DND-41 (cell line): Measurements from ENCODE around the gene ZNF580.

Source experiments
- ATAC-seq: fragments of 200-7000 bp; cut with Tn5 transposase; 3 replicates; pipeline ENCODE4 v1.9.1; 2021; ENCODE audit warnings: low read depth; ENCODE audit not compliant: insufficient read depth
- DNase-seq: peaks from one replicate; pipeline ENCODE4 v3.0.0-alpha.2; 2020
- H2AFZ ChIP-seq: 2 replicates; pipeline ENCODE4 v1.6.0; 2012; ENCODE audit warnings: low read depth, low read length
- H3K27ac ChIP-seq: 2 replicates; pipeline ENCODE4 v1.5.1; 2012; ENCODE audit warnings: low read length, inconsistent platforms
- H3K27me3 ChIP-seq: fragments of 200-600 bp; sonication (generic); 2 replicates; pipeline ENCODE4 v1.6.0; 2012; ENCODE audit warnings: low read length, mild to moderate bottlenecking, inconsistent platforms; ENCODE audit not compliant: insufficient read depth, poor library complexity
- H3K36me3 ChIP-seq: 2 replicates; pipeline ENCODE4 v1.5.1; 2012; ENCODE audit warnings: low read length, inconsistent platforms; ENCODE audit not compliant: insufficient read depth
- H3K4me1 ChIP-seq: 2 replicates; pipeline ENCODE4 v1.5.1; 2012; ENCODE audit warnings: mild to moderate bottlenecking, low read length; ENCODE audit not compliant: insufficient read depth
- H3K4me2 ChIP-seq: 2 replicates; pipeline ENCODE4 v1.6.0; 2012; ENCODE audit warnings: mild to moderate bottlenecking, moderate library complexity, low read length, inconsistent platforms; ENCODE audit not compliant: insufficient read depth
- H3K4me3 ChIP-seq, 2 experiments: fragments of 200-600 bp in 1 of 2; shearing (Covaris generic) in 1 of 2; 2 replicates each; pipeline ENCODE4 v1.5.1; 2012 to 2016; ENCODE audit warnings: inconsistent platforms in 2 of 2, low read length in 2 of 2, mild to moderate bottlenecking in 2 of 2, low read depth in 1 of 2, moderate library complexity in 1 of 2
- H3K79me2 ChIP-seq: 2 replicates; pipeline ENCODE4 v1.6.0; 2012; ENCODE audit warnings: low read length, inconsistent platforms; ENCODE audit not compliant: insufficient read depth
- H3K9ac ChIP-seq: 2 replicates; pipeline ENCODE4 v1.6.0; 2012; ENCODE audit warnings: low read depth, mild to moderate bottlenecking, inconsistent platforms, low read length, moderate library complexity
- H3K9me3 ChIP-seq: 2 replicates; pipeline ENCODE4 v1.5.1; 2012; ENCODE audit warnings: low read length, moderate library complexity, mild to moderate bottlenecking, inconsistent platforms; ENCODE audit not compliant: insufficient read depth, severe bottlenecking
- H4K20me1 ChIP-seq: 2 replicates; pipeline ENCODE4 v1.6.0; 2012; ENCODE audit warnings: low read length; ENCODE audit not compliant: insufficient read depth
- CTCF ChIP-seq: IDR thresholded peaks from 2 replicates; pipeline ENCODE4 v1.5.1; 2012; ENCODE audit warnings: borderline replicate concordance, low read length, moderate library complexity, mild to moderate bottlenecking; ENCODE audit not compliant: poor library complexity, severe bottlenecking; ENCODE audit errors: extremely low read depth
- EZH2 ChIP-seq: IDR thresholded peaks from 3 replicates; pipeline ENCODE4 v1.6.1; 2012; ENCODE audit warnings: borderline replicate concordance, low read depth, mild to moderate bottlenecking, moderate library complexity, low read length, inconsistent platforms; ENCODE audit not compliant: severe bottlenecking

The ZNF580 gene

GRCh38 chr19:55615543-55616394 lies 25.0 kb upstream of the ZNF580 start:
- Histone ChIP-seq H3K27me3 (no peaks in the 10 kb centered on the region), H3K27ac (no peak overlapping the region), H3K36me3 (peaks cover 48% of the 10 kb centered on the region), H3K9me3 (no peaks in the 10 kb centered on the region), H3K79me2 (peaks cover 27% of the 10 kb centered on the region), H3K4me3 (no peak overlapping the region), H3K4me2 (no peak overlapping the region), H3K4me1 (peaks cover 6% of the 10 kb centered on the region), H2AFZ (no peak overlapping the region), H3K9ac (no peak overlapping the region), H4K20me1 (peaks cover 28% of the 10 kb centered on the region)
- TF ChIP-seq CTCF, result no peak
- no peak for TF ChIP-seq EZH2
- no peak for DNase-seq
- ATAC-seq, result no peak

- Histone ChIP-seq H3K9ac (no peak overlapping the region), H3K27ac (no peak overlapping the region), H3K36me3 (peaks cover 54% of the 10 kb centered on the region), H3K9me3 (no peaks in the 10 kb centered on the region), H2AFZ (no peak overlapping the region), H3K4me2 (no peak overlapping the region), H3K27me3 (no peaks in the 10 kb centered on the region), H4K20me1 (peaks cover 21% of the 10 kb centered on the region), H3K79me2 (peaks cover 21% of the 10 kb centered on the region), H3K4me1 (peaks cover 9% of the 10 kb centered on the region), H3K4me3 (no peak overlapping the region)
- TF ChIP-seq CTCF, result no peak
- TF ChIP-seq EZH2, result no peak
- ATAC-seq, result no peak
- DNase-seq, result no peak
Observed at GRCh38 chr19:55616395-55616875, 24.4 kb upstream of the ZNF580 start.

GRCh38 chr19:55617426-55617825 lies 23.4 kb upstream of the ZNF580 start:
- Histone ChIP-seq H4K20me1 (peaks cover 13% of the 10 kb centered on the region), H3K27me3 (no peaks in the 10 kb centered on the region), H3K79me2 (peaks cover 12% of the 10 kb centered on the region), H3K4me1 (peaks cover 9% of the 10 kb centered on the region), H3K36me3 (peaks cover 52% of the 10 kb centered on the region), H3K4me3 (no peak overlapping the region), H3K4me2 (no peak overlapping the region), H3K9me3 (no peaks in the 10 kb centered on the region), H2AFZ (no peak overlapping the region), H3K27ac (no peak overlapping the region), H3K9ac (no peak overlapping the region)
- TF ChIP-seq CTCF (no peak), EZH2 (no peak)
- no peak for ATAC-seq
- no peak for DNase-seq
